PC-3 (cell line): ENCODE measurements around the gene STXBP5L. TPM values are rescaled to one million over a fixed set of nuclear protein-coding genes. Genes with fewer than 3 reads are reported as not detected.
A peak's percentile ranks its signal among the peaks of the same experiment; 100 is the strongest.

ENCODE experiments used
- ATAC-seq: fragments of 200-7000 bp; cut with Tn5 transposase; 2 replicates; pipeline ENCODE4 v1.9.1; 2020; ENCODE audit warnings: mild to moderate bottlenecking, moderate library complexity
- BruUV-seq: library from RNA; stranded (reverse); fragments of 400-500 nt; replicated peaks from 2 replicates; lab custom pipeline; 2021; lab: Mats Ljungman, UMichigan
- CTCF ChIA-PET: fragments of 300-600 bp; sonication (Branson Sonifier 250); formaldehyde crosslinking; loops from one replicate; lab custom pipeline; 2022; ENCODE audit warnings: antibody characterized with exemption; lab: Charles Lee
- POLR2A ChIA-PET: fragments of 300-600 bp; sonication (Branson Sonifier 250); formaldehyde crosslinking; loops from one replicate; lab custom pipeline; 2022; ENCODE audit warnings: antibody characterized with exemption; ENCODE audit not compliant: unreplicated experiment; lab: Charles Lee
- DNase-seq: peaks from one replicate; pipeline ENCODE4 v3.0.0-alpha.2; 2015
- H2AFZ ChIP-seq: fragments of 300-600 bp; sonication (generic); 2 replicates; pipeline ENCODE4 v1.6.0; 2016; ENCODE audit warnings: antibody characterized with exemption, low read length
- H3F3A ChIP-seq: fragments of 300-600 bp; sonication (generic); one replicate; pipeline ENCODE4 v1.6.0; 2017; ENCODE audit warnings: antibody characterized with exemption, low read length, control low read depth, mild to moderate bottlenecking; ENCODE audit not compliant: unreplicated experiment
- H3K27ac ChIP-seq: fragments of 300-600 bp; sonication (generic); 2 replicates; pipeline ENCODE4 v1.5.1; 2016; ENCODE audit warnings: mild to moderate bottlenecking, low read length
- H3K27me3 ChIP-seq: fragments of 300-600 bp; sonication (generic); 2 replicates; pipeline ENCODE4 v1.6.1; 2016; ENCODE audit warnings: low read length, mixed read lengths
- H3K36me3 ChIP-seq: fragments of 300-600 bp; sonication (generic); 2 replicates; pipeline ENCODE4 v1.6.1; 2016; ENCODE audit warnings: low read depth, mixed run types, low read length, mixed read lengths
- H3K4me1 ChIP-seq: fragments of 300-600 bp; sonication (generic); 2 replicates; pipeline ENCODE4 v1.5.1; 2016; ENCODE audit warnings: low read length; ENCODE audit not compliant: insufficient read depth
- H3K4me2 ChIP-seq: fragments of 300-600 bp; sonication (generic); 2 replicates; pipeline ENCODE4 v1.6.0; 2016; ENCODE audit warnings: low read length
- H3K4me3 ChIP-seq: fragments of 300-600 bp; sonication (generic); 2 replicates; pipeline ENCODE4 v1.5.1; 2016; ENCODE audit warnings: mild to moderate bottlenecking, low read length, mixed read lengths
- H3K79me2 ChIP-seq: fragments of 300-600 bp; sonication (generic); 2 replicates; pipeline ENCODE4 v1.6.1; 2017; ENCODE audit warnings: low read length, mixed read lengths
- H3K9ac ChIP-seq: fragments of 300-600 bp; sonication (generic); 2 replicates; pipeline ENCODE4 v1.6.0; 2016; ENCODE audit warnings: mild to moderate bottlenecking, low read length
- H3K9me2 ChIP-seq: fragments of 300-600 bp; sonication (generic); replicated peaks from 2 replicates; pipeline ENCODE4 v1.6.1; 2016; ENCODE audit warnings: mixed run types, low read length, mixed read lengths
- H3K9me3 ChIP-seq: fragments of 300-600 bp; sonication (generic); 2 replicates; pipeline ENCODE4 v1.6.1; 2016; ENCODE audit warnings: low read length, mixed read lengths
- H4K20me1 ChIP-seq: fragments of 300-600 bp; sonication (generic); 2 replicates; pipeline ENCODE4 v1.6.1; 2016; ENCODE audit warnings: low read length, mixed read lengths
- EZH2 ChIP-seq: fragments of 300-600 bp; sonication (generic); IDR thresholded peaks from one replicate; pipeline ENCODE4 v1.6.1; 2017; ENCODE audit warnings: antibody characterized with exemption, mild to moderate bottlenecking, low read length; ENCODE audit not compliant: unreplicated experiment
- EZH2phosphoT487 ChIP-seq: fragments of 300-600 bp; sonication (generic); IDR thresholded peaks from 2 replicates; pipeline ENCODE4 v1.6.1; 2018; ENCODE audit warnings: mild to moderate bottlenecking, antibody characterized with exemption, low read length, borderline replicate concordance
- intact Hi-C: fragments of 100-400 bp; cut with micrococcal nuclease; formaldehyde crosslinking; loops from 2 replicates; pipeline ENCODE4 v1.9.0; 2023
- total RNA-seq: library from RNA; depleted of rRNA; stranded (reverse); fragments of >200 nt; gene quantifications from 2 replicates; pipeline ENCODE4 v1.2.3, GENCODE V29; 2014
- TF ChIP-seq, protein P1 (sequence below): fragments of 300-600 bp; sonication (generic); conservative IDR thresholded peaks from 2 replicates; pipeline ENCODE4 v1.5.1; 2017; ENCODE audit warnings: antibody characterized with exemption, low read depth, mild to moderate bottlenecking, low read length

The STXBP5L gene
- total RNA-seq, 1 experiment from 2014 or later, result not detected

DNA sequence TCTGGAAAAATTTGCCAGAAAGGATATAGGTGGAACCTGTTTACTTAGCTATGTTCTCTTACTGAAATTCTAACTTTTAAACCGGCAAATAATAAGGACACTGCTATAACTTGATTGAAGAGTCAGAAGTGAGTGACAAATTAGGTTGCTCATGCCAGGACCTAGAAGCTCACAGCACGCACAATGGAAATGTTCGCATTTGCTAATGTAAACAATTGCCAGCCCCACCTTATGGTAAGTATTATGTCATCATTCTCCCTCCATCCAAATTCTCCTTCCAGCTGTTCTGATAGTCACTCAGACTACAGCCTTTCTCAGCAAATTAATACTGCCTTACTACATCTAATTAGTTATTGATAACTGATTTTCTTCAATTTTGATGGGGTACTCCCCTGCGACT, 4.8 kb upstream of the STXBP5L start:
- ChIA-PET POLR2A (no interaction called here), CTCF (no interaction called here)
- peak; percentile 49; the same call in 1 of the 2 replicates for ATAC-seq
- no peaks in the 10 kb centered on the region for H3F3A ChIP-seq
- H3K27ac ChIP-seq, result no peak overlapping the region
- peaks cover 34% of the 10 kb centered on the region for H3K27me3 ChIP-seq
- no peaks in the 10 kb centered on the region; the same call in 1 of the 2 replicates for H3K4me1 ChIP-seq
- BruUV-seq, result no TSS peak
- H3K9me3 ChIP-seq, result no peaks in the 10 kb centered on the region
- intact Hi-C loops, result no loop called here
- H2AFZ ChIP-seq, result no peak overlapping the region
- H3K4me3 ChIP-seq, result no peak overlapping the region
- H3K9ac ChIP-seq, result no peak overlapping the region
- no peak overlapping the region for H3K4me2 ChIP-seq
- H3K36me3 ChIP-seq, result no peaks in the 10 kb centered on the region
- DNase-seq, result peak; percentile 43
- H3K9me2 ChIP-seq, result no peaks in the 10 kb centered on the region
- TF ChIP-seq, protein P1, sequence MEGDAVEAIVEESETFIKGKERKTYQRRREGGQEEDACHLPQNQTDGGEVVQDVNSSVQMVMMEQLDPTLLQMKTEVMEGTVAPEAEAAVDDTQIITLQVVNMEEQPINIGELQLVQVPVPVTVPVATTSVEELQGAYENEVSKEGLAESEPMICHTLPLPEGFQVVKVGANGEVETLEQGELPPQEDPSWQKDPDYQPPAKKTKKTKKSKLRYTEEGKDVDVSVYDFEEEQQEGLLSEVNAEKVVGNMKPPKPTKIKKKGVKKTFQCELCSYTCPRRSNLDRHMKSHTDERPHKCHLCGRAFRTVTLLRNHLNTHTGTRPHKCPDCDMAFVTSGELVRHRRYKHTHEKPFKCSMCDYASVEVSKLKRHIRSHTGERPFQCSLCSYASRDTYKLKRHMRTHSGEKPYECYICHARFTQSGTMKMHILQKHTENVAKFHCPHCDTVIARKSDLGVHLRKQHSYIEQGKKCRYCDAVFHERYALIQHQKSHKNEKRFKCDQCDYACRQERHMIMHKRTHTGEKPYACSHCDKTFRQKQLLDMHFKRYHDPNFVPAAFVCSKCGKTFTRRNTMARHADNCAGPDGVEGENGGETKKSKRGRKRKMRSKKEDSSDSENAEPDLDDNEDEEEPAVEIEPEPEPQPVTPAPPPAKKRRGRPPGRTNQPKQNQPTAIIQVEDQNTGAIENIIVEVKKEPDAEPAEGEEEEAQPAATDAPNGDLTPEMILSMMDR, result no peak
- TF ChIP-seq EZH2 (no peak), EZH2phosphoT487 (no peak)
- H3K79me2 ChIP-seq, result no peaks in the 10 kb centered on the region
- no peaks in the 10 kb centered on the region for H4K20me1 ChIP-seq

DNA sequence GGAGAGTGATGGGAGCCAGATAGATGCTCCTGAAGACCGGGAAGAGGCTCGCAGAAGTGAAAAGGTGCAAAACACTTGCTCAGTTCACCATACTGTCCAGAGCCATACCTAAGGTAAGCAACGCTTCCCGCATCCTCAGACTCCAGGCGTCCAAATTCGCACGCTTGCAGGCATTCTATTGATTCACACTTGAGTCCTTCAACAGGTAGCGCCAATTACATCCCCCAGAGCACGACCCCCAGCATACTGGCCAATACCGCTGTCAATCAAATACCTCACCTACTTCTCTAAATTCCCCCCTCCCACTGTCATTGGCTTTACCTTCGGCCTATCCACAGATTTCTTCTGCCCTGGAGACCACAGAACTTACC, 361 bp upstream of the STXBP5L start:
- H4K20me1 ChIP-seq, result peaks cover 9% of the 10 kb centered on the region; the same call in 1 of the 2 replicates
- ATAC-seq, result no peak
- no peaks in the 10 kb centered on the region; the same call in 1 of the 2 replicates for H3K4me1 ChIP-seq
- H3K79me2 ChIP-seq, result no peaks in the 10 kb centered on the region
- no peaks in the 10 kb centered on the region for H3K9me3 ChIP-seq
- intact Hi-C loops, result no loop called here
- no peak overlapping the region for H3K27ac ChIP-seq
- TF ChIP-seq, protein P1, result no peak
- TF ChIP-seq EZH2 (no peak), EZH2phosphoT487 (no peak)
- POLR2A ChIA-PET, result no interaction called here
- no peaks in the 10 kb centered on the region for H3F3A ChIP-seq
- CTCF ChIA-PET, result no interaction called here
- H2AFZ ChIP-seq, result no peak overlapping the region
- H3K36me3 ChIP-seq, result no peaks in the 10 kb centered on the region
- peak overlapping the region; percentile 80 for H3K4me2 ChIP-seq
- BruUV-seq, result no TSS peak
- H3K27me3 ChIP-seq, result peaks cover 74% of the 10 kb centered on the region
- H3K9ac ChIP-seq, result no peak overlapping the region
- H3K4me3 ChIP-seq, result 0 out of 2 replicates have a peak overlapping the region, but pooled peaks have one; percentile 53
- DNase-seq, result no peak
- no peaks in the 10 kb centered on the region for H3K9me2 ChIP-seq

DNA sequence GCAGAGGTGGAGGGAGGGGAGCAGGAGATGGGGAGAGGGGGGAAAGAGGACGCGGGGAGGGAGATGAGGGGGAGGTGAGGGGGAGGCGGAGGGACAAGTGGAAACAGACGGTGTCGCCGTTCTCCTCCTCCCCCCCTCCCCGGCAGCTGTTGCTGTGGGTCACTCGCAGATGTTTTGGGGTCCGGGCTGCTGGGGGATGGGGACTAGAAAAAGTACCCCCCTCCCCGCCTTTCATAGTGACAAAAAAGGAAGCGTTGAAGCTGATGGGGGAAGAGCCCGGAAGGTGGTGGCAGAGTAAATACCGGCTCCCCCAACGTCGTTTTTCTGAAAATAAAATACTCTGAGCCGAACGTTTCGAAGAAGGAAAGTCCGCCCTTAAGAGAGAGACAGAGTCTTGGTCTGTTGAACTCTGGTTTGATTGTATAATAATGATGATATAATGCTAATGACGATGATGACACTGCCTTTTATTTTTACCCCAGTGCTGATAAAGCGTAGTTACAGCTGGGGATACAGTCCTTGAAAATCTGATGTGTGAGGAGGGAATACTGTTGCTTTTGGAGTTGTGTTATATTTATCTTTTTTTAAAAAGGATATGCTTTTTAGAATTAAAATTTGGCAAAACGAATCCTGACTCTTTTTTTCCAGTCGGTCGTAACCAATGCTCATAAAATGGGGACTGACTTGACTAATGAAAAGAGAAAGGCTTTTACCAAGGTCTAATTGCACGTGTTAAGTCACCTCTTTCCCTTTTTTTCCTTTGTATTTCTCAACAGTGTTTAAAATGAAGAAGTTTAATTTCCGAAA, 993 bp downstream of the STXBP5L start:
- POLR2A ChIA-PET, result no interaction called here
- Histone ChIP-seq H3K9me2 (no peaks in the 10 kb centered on the region), H3K79me2 (no peaks in the 10 kb centered on the region), H3K9ac (no peak overlapping the region), H3K9me3 (no peaks in the 10 kb centered on the region), H3K4me2 (peak overlapping the region; percentile 80; the same call in 1 of the 2 replicates), H3K36me3 (no peaks in the 10 kb centered on the region), H3K27me3 (peaks cover 87% of the 10 kb centered on the region), H2AFZ (no peak overlapping the region), H3K27ac (no peak overlapping the region), H3K4me3 (peak overlapping the region; percentile 53; the same call in 1 of the 2 replicates), H3F3A (no peaks in the 10 kb centered on the region), H4K20me1 (peaks cover 9% of the 10 kb centered on the region; the same call in 1 of the 2 replicates), H3K4me1 (no peaks in the 10 kb centered on the region; the same call in 1 of the 2 replicates)
- BruUV-seq, result no TSS peak
- DNase-seq, result no peak
- no peak for ATAC-seq
- TF ChIP-seq EZH2phosphoT487 (no peak), EZH2 (no peak)
- TF ChIP-seq, protein P1, result no peak
- intact Hi-C loops, result no loop called here
- CTCF ChIA-PET, result no interaction called here
